ENCODE data around the gene ACOX1. TPM values are rescaled to one million over a fixed set of nuclear protein-coding genes. Genes with fewer than 3 reads are reported as not detected.

ACOX1 gene
- total and polyA plus RNA-seq, 4 donors: 33.3 to 293 (median 63.4) TPM

GRCh38 chr17:76002100-76002499 is 23.1 kb upstream of the ACOX1 start:
- Histone ChIP-seq H3K4me1 (ENCODE audit: control insufficient read depth in 4 of 4, insufficient read depth in 4 of 4, low read length in 3 of 4) (peaks cover 22 to 81% (median 60%) of the 10 kb centered on the region in 4 donors), H3K4me3 (ENCODE audit: low read depth in 1 of 3, low read length in 3 of 3) (no peak overlapping the region), H3K27me3 (ENCODE audit: control insufficient read depth in 4 of 4, insufficient read depth in 4 of 4, low read length in 3 of 4) (no peaks in the 10 kb centered on the region), H3K9me3 (ENCODE audit: control insufficient read depth in 4 of 4, low read length in 3 of 4) (no peaks in the 10 kb centered on the region), H3K27ac (ENCODE audit: low read depth in 1 of 2, low read length in 2 of 2) (peak overlapping the region in 1 of 2 donors; percentile 89), H3K9ac (ENCODE audit: low read depth in 1 of 2, low read length in 2 of 2) (no peak overlapping the region), H3K36me3 (ENCODE audit: control insufficient read depth in 4 of 4, insufficient read depth in 3 of 4, low read depth in 1 of 4, low read length in 3 of 4) (peaks cover 0 to 2% (median 0%) of the 10 kb centered on the region in 4 donors)
- 98% methylated on average over 12 of the region's 12 CpGs for WGBS
- no peak for TF ChIP-seq RXRA (IDR thresholded peaks at IDR 0.05)
- TF ChIP-seq HNF4A (conservative IDR thresholded peaks at IDR 0.05): no peak
- DNase-seq (ENCODE audit: low spot score): no peak

GRCh38 chr17:76000755-76001521 is 22.0 kb upstream of the ACOX1 start, which contains the start of gene CDK3:
TSS of gene CDK3 (plus strand) at chr17:76000855. CDS start at chr17:76001426, 571 bp downstream.
- Histone ChIP-seq H3K36me3 (ENCODE audit: control insufficient read depth in 4 of 4, insufficient read depth in 3 of 4, low read depth in 1 of 4, low read length in 3 of 4) (peaks cover 0 to 2% (median 0%) of the 10 kb centered on the region in 4 donors), H3K27ac (ENCODE audit: low read depth in 1 of 2, low read length in 2 of 2) (peak within 1 kb of the TSS; percentile 58 to 63), H3K27me3 (ENCODE audit: control insufficient read depth in 4 of 4, insufficient read depth in 4 of 4, low read length in 3 of 4) (no peaks in the 10 kb centered on the region), H3K4me1 (ENCODE audit: control insufficient read depth in 4 of 4, insufficient read depth in 4 of 4, low read length in 3 of 4) (peaks cover 25 to 92% (median 68%) of the 10 kb centered on the region in 4 donors), H3K9me3 (ENCODE audit: control insufficient read depth in 4 of 4, low read length in 3 of 4) (no peaks in the 10 kb centered on the region), H3K4me3 (ENCODE audit: low read depth in 1 of 3, low read length in 3 of 3) (no peak within 1 kb of the TSS), H3K9ac (ENCODE audit: low read depth in 1 of 2, low read length in 2 of 2) (no peak within 1 kb of the TSS)
- no peak for DNase-seq (ENCODE audit: low spot score)
- WGBS: 79% methylated on average over 21 of the region's 21 CpGs
- TF ChIP-seq ZBTB33 (IDR thresholded peaks at IDR 0.05) (no peak), HNF4A (conservative IDR thresholded peaks at IDR 0.05) (no peak), FOXA1 (IDR thresholded peaks at IDR 0.05) (no peak), SP1 (IDR thresholded peaks at IDR 0.05) (no peak), HNF4G (IDR thresholded peaks at IDR 0.05) (no peak), REST (IDR thresholded peaks at IDR 0.05) (no peak), FOXA2 (IDR thresholded peaks at IDR 0.05) (no peak), EGR1 (IDR thresholded peaks at IDR 0.05; ENCODE audit: low read depth in 2 of 2) (no peak), ATF3 (IDR thresholded peaks at IDR 0.05) (no peak), CTCF (IDR thresholded peaks at IDR 0.05; ENCODE audit: low read depth, low read length, missing input control) (no peak), NR2F2 (IDR thresholded peaks at IDR 0.05) (no peak)
